ENCODE data around the gene ITGB1BP1. TPM values are rescaled to one million over a fixed set of nuclear protein-coding genes. Genes with fewer than 3 reads are reported as not detected.

The ITGB1BP1 gene
- total and polyA plus RNA-seq, 10 of the 15 experiments (the other 5 are each of a cell fraction or from before 2014, with no cell fraction given): 50.2 to 273 (median 97.2) TPM

- ChIA-PET SMC1A (ENCODE audit: uncharacterized antibody, unreplicated experiment) (no interaction called here), CTCF (interaction anchor here (0.9 to 1.4 kb wide), 2 partner anchors 8 to 11 kb away, joined by 3 to 4 read pairs; no protein-coding TSS in a partner anchor), RAD21 (ENCODE audit: unreplicated experiment) (no interaction called here), POLR2A (no interaction called here)
- no TSS peak for BruUV-seq (replicated peaks)
- no peaks in the 10 kb centered on the region for H3K36me3 ChIP-seq (ENCODE audit: control insufficient read depth in 2 of 2, insufficient read depth in 2 of 2, low read length in 1 of 2)
- no peaks in the 10 kb centered on the region for H4K20me1 ChIP-seq (ENCODE audit: control insufficient read depth, insufficient read depth)
- ATAC-seq: no peak
- in situ Hi-C loops (cut with MboI): no loop called here
- no peak overlapping the region for H3K27ac ChIP-seq (ENCODE audit: control insufficient read depth, insufficient read depth)
- no peak overlapping the region for H3K4me3 ChIP-seq
- 0% methylated on average over 1 of the region's 1 CpG for WGBS (ENCODE audit: insufficient coverage, insufficient replicate concordance, low lambda C conversion rate, missing lambda C conversion rate)
- no peaks in the 10 kb centered on the region for H3K9me3 ChIP-seq (replicated peaks; ENCODE audit: control insufficient read depth, insufficient read depth, low read length)
- peaks cover 2 to 16% of the 10 kb centered on the region in 2 experiments; a peak in 3 of 4 replicates for H3K27me3 ChIP-seq (replicated peaks in 1 of 2; ENCODE audit: control insufficient read depth in 2 of 2, insufficient read depth in 2 of 2, low read length in 1 of 2)
- H3K9ac ChIP-seq (ENCODE audit: control insufficient read depth, insufficient read depth, low read length): no peak overlapping the region
- no peaks in the 10 kb centered on the region for H3K4me1 ChIP-seq (ENCODE audit: control insufficient read depth, insufficient read depth, low read length)
- H3K79me2 ChIP-seq (ENCODE audit: control insufficient read depth, insufficient read depth, low read length): no peaks in the 10 kb centered on the region
- intact Hi-C loops (cut with micrococcal nuclease; ENCODE audit: unreplicated experiment): no loop called here
- FAIRE-seq: no peak
- no peak overlapping the region for H3K4me2 ChIP-seq (ENCODE audit: control insufficient read depth, insufficient read depth)
- H2AFZ ChIP-seq (ENCODE audit: control insufficient read depth, low read depth, low read length): no peak overlapping the region
- no peak for DNase-seq (ENCODE audit: low read depth, low spot score)
- TF ChIP-seq ZNF687 (IDR thresholded peaks at IDR 0.05) (no peak), PAX5 (IDR thresholded peaks at IDR 0.05; ENCODE audit: borderline replicate concordance, low read depth, low read length) (no peak), MYB (IDR thresholded peaks at IDR 0.05; ENCODE audit: borderline replicate concordance, low read depth, low read length) (no peak), MTA2 (IDR thresholded peaks at IDR 0.05; ENCODE audit: low read depth) (no peak), ZSCAN29 (IDR thresholded peaks at IDR 0.05) (no peak), NBN (IDR thresholded peaks at IDR 0.05) (no peak), SMAD5 (IDR thresholded peaks at IDR 0.05; ENCODE audit: low read depth) (no peak), TARDBP (IDR thresholded peaks at IDR 0.05; ENCODE audit: borderline replicate concordance) (no peak), MYC (IDR thresholded peaks at IDR 0.05; ENCODE audit: insufficient read depth, insufficient read length, insufficient replicate concordance, low read length, severe bottlenecking) (no peak), ATF2 (IDR thresholded peaks at IDR 0.05; ENCODE audit: low read length) (no peak), SIN3A (IDR thresholded peaks at IDR 0.05; ENCODE audit: low read depth, low read length) (no peak), RCOR1 (conservative IDR thresholded peaks at IDR 0.05; ENCODE audit: low read depth, low read length) (no peak), ZZZ3 (IDR thresholded peaks at IDR 0.05; ENCODE audit: control insufficient read depth, insufficient read length, low read depth) (no peak), NFYB (IDR thresholded peaks at IDR 0.05; ENCODE audit: insufficient read depth, low read depth, low read length) (no peak), ZNF274 (IDR thresholded peaks at IDR 0.05; ENCODE audit: insufficient read depth, insufficient read length) (no peak), STAT3 (IDR thresholded peaks at IDR 0.05; ENCODE audit: low read depth, low read length) (no peak), RAD21 (IDR thresholded peaks at IDR 0.05; ENCODE audit: insufficient read depth, low read depth, low read length) (no peak)
- TF ChIP-seq, protein P1, sequence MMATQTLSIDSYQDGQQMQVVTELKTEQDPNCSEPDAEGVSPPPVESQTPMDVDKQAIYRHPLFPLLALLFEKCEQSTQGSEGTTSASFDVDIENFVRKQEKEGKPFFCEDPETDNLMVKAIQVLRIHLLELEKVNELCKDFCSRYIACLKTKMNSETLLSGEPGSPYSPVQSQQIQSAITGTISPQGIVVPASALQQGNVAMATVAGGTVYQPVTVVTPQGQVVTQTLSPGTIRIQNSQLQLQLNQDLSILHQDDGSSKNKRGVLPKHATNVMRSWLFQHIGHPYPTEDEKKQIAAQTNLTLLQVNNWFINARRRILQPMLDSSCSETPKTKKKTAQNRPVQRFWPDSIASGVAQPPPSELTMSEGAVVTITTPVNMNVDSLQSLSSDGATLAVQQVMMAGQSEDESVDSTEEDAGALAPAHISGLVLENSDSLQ (IDR thresholded peaks at IDR 0.05): no peak
These were observed 63.2 kb downstream of the ITGB1BP1 start for GRCh38 chr2:9360110-9360509.

All from GM12878 (cell line).